Thoracic aorta (tissue), 2 donors: ENCODE results near the gene TSEN34. TPM values are rescaled to one million over a fixed set of nuclear protein-coding genes. Genes with fewer than 3 reads are reported as not detected.
"Not testable (repeated sequence)": the region's sequence is repeated elsewhere in the genome, so short reads cannot be mapped to it uniquely, and the experiment has no call there.

ENCODE experiments used
- ATAC-seq: fragments of 150-250 bp; one replicate; pipeline ENCODE4 v1.8.0; 2017; ENCODE audit warnings: low read depth; ENCODE audit not compliant: insufficient number of reproducible peaks, low FRiP score
- DNase-seq: peaks from one replicate; pipeline ENCODE4 v3.0.0-alpha.2; 2020; ENCODE audit warnings: low spot score
- H3K27ac ChIP-seq, 2 donors: fragments of 200-600 bp; sonication (generic); 1 replicate in 1 of 2; 2 replicates in 1 of 2; pipeline ENCODE4 v1.5.1; 2016; ENCODE audit warnings: mild to moderate bottlenecking in 2 of 2, moderate library complexity in 2 of 2
- H3K27me3 ChIP-seq: fragments of 200-600 bp; sonication (generic); replicated peaks from 2 replicates; pipeline ENCODE4 v1.6.0; 2016; ENCODE audit warnings: mild to moderate bottlenecking; ENCODE audit not compliant: insufficient read depth
- H3K36me3 ChIP-seq: fragments of 200-600 bp; sonication (generic); one replicate; pipeline ENCODE4 v1.5.1; 2016
- H3K4me1 ChIP-seq, 2 donors: fragments of 200-600 bp; sonication (generic); 1 replicate in 1 of 2; 2 replicates in 1 of 2; pipeline versions ENCODE4 v1.5.1 to v1.6.0; 2016; ENCODE audit warnings: low read depth in 2 of 2, mild to moderate bottlenecking in 1 of 2; ENCODE audit not compliant: control insufficient read depth in 1 of 2
- H3K4me3 ChIP-seq: fragments of 200-600 bp; sonication (generic); 2 replicates; pipeline ENCODE4 v1.5.1; 2016; ENCODE audit warnings: mild to moderate bottlenecking
- H3K9me3 ChIP-seq: fragments of 200-600 bp; sonication (generic); 2 replicates; pipeline ENCODE4 v1.5.1; 2016
- total RNA-seq, 2 donors: library from RNA; depleted of rRNA; stranded (reverse); fragments of >200 nt; gene quantifications; one replicate each; pipeline versions ENCODE4 v1.1.0 to v1.2.3, GENCODE V29; 2016
- TF ChIP-seq, protein P1 (sequence below): fragments of 200-600 bp; sonication (generic); IDR thresholded peaks from one replicate; pipeline ENCODE4 v1.5.1; 2019; ENCODE audit warnings: antibody characterized with exemption

Gene TSEN34
- total RNA-seq, 2 donors from 2014 or later: 38.5 to 60.7 TPM

DNA sequence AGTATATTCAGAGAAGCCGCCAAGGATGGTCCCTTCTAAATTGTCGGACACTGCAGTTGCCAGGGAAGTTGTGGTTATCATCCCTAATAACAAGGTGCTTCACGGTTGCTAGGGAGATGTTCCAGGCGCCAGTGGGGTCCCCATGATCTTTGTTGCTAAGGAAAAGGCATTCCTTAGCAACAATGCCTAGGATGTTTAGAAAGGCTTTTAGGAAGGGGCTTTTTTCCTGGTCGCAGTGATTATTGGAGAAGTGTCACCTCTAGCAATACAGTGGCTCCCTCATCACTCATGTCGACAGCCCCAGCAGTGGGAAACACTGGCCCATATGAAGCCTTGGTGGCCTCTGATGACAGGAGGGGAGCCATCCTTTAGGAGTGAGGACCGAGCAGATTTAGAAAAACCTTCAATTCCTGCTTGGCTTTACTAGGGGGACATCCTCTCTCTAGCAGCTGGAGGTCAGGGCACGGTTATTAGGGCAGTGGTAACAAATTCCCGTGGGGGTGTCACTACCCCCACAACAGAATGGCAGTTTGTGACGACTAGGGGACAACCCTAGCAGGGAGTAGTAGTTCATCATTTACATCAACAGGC is 11.8 kb upstream of the TSEN34 start:
- no peak for DNase-seq
- TF ChIP-seq, protein P1, sequence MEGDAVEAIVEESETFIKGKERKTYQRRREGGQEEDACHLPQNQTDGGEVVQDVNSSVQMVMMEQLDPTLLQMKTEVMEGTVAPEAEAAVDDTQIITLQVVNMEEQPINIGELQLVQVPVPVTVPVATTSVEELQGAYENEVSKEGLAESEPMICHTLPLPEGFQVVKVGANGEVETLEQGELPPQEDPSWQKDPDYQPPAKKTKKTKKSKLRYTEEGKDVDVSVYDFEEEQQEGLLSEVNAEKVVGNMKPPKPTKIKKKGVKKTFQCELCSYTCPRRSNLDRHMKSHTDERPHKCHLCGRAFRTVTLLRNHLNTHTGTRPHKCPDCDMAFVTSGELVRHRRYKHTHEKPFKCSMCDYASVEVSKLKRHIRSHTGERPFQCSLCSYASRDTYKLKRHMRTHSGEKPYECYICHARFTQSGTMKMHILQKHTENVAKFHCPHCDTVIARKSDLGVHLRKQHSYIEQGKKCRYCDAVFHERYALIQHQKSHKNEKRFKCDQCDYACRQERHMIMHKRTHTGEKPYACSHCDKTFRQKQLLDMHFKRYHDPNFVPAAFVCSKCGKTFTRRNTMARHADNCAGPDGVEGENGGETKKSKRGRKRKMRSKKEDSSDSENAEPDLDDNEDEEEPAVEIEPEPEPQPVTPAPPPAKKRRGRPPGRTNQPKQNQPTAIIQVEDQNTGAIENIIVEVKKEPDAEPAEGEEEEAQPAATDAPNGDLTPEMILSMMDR: no peak
- no peaks in the 10 kb centered on the region for H3K36me3 ChIP-seq

DNA sequence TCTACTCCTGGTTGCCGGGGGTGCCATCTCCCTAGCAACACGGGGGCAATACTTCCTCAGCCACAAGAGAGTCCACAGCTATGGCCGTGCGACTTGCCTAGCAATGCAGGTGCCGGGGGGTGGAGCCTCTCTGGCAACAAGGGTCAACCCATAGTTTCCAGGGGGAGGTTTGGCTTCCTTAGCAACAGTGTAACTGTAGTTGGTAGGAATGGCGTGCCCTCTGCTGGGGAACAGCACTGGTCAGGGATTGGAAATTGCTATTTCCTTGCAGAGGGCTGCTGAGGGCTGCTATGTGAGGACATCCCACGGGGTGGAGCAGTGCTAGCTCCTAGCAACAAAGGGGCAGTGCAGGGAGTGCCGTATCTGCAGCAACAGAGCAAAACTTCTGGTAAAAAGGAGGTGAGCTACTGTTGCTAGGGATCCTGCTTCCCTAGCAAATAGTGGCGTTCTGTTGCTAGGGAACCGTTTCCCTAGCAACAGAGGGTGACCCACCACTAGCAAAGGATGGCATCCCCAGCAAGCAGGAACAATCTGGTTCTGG is 11.1 kb upstream of the TSEN34 start:
- TF ChIP-seq, protein P1: no peak
- no peak for DNase-seq

More for the DNA sequence above, 11.8 kb upstream of the TSEN34 start:
- Histone ChIP-seq H3K27me3 (no peaks in the 10 kb centered on the region), H3K4me3 (no peak overlapping the region), H3K4me1 (no peaks in the 10 kb centered on the region), H3K27ac (no peak overlapping the region), H3K9me3 (no peaks in the 10 kb centered on the region)
- no peak for ATAC-seq

DNA sequence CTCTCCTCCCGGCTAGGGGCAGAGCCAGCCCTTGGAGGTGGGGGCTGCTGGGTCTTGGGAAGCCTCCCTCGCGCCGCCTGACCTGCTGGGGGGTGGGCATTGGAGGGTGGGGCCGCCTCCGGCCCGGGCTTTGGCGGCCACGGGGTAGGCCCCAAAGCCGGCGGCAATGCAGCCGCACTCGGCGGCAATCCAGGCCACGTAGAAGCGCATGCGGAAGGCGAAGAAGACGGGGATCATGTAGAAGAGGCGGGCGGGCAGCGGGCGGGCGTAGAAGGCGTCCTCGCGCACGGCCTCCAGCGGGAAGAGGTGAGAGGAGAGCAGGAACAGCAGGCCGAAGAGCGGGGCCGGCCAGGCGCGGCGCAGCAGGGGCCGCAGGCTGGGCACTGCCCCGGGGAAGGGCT is 10.4 kb upstream of the TSEN34 start:
- H3K36me3 ChIP-seq: no peaks in the 10 kb centered on the region
- no peak for ATAC-seq

More for the DNA sequence above, 11.1 kb upstream of the TSEN34 start:
- no peaks in the 10 kb centered on the region for H3K9me3 ChIP-seq
- no peaks in the 10 kb centered on the region for H3K27me3 ChIP-seq
- H3K27ac ChIP-seq: no peak overlapping the region
- no peaks in the 10 kb centered on the region for H3K36me3 ChIP-seq
- H3K4me1 ChIP-seq: no peaks in the 10 kb centered on the region
- ATAC-seq: no peak
- H3K4me3 ChIP-seq: no peak overlapping the region

DNA sequence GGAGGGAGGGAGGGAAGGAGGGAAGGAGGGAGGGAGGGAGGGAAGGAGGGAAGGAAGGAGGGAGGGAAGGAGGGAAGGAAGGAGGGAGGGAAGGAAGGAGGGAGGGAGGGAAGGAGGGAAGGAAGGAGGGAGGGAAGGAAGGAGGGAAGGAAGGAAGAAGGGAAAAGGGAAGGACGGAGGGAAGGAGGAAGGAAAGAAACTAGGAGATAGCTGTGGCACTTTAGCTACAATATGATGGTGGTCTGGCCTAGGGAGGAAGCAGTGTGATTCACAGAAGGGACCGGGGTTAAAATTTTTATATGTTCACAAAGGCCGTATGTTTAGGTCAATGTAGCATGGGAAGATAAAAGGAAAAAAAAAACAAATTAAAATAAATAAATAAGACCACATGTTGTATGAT is 9.2 kb upstream of the TSEN34 start:
- not testable (repeated sequence) for DNase-seq, H3K36me3 ChIP-seq, ATAC-seq, H3K4me1 ChIP-seq, H3K9me3 ChIP-seq, H3K4me3 ChIP-seq, H3K27me3 ChIP-seq, H3K27ac ChIP-seq

More for the DNA sequence above, 10.4 kb upstream of the TSEN34 start:
- Histone ChIP-seq H3K9me3 (no peaks in the 10 kb centered on the region), H3K27me3 (no peaks in the 10 kb centered on the region), H3K27ac (no peak overlapping the region), H3K4me1 (no peaks in the 10 kb centered on the region), H3K4me3 (no peak overlapping the region)
- TF ChIP-seq, protein P1: no peak
- no peak for DNase-seq

DNA sequence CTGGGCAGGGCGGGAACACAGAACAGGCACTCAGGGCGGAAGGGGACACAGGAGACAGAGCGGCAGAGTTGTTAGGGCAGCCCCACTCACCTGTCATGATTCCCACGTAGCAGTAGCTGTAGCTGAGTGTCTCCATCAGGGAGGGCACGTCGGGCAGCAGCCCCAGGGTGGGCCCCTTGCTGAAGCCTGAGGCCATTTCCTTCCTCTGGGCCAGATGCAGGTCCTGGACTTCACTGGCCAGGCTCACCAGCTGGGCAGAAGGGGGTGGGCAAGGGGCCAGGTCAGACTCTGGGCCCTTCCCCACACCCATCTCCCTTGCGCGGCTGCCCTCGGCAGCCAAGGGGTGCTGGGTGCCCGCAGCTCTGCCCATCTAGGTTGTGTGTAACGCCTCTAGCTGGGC is 7.7 kb upstream of the TSEN34 start:
- Histone ChIP-seq H3K27me3 (no peaks in the 10 kb centered on the region), H3K4me1 (peaks cover 5 to 10% of the 10 kb centered on the region in 2 donors), H3K27ac (no peak overlapping the region), H3K9me3 (no peaks in the 10 kb centered on the region), H3K36me3 (no peaks in the 10 kb centered on the region), H3K4me3 (no peak overlapping the region)
- no peak for DNase-seq
- no peak for ATAC-seq
- TF ChIP-seq, protein P1: no peak

DNA sequence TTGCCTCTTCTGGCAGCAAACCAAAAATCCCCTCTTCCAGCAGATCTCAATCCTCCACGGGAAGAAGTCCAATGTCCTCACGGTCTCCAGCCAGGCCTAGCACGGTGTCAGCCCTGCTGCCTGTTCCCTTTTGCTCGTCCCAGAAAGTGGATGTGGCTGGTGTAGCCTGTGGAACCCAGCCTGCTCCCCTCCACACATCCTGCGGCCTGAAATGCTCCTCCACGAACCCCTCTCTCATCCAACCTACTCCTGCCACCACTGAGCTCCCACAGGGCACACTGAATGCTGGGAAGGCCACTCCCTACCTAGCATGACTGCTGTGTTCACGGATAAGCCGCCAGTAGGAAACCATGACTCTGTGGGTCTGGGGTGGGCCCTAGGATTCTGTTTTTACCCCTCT is 4.8 kb upstream of the TSEN34 start:
- Histone ChIP-seq H3K27ac (no peak overlapping the region), H3K36me3 (no peaks in the 10 kb centered on the region), H3K4me1 (peaks cover 7 to 16% of the 10 kb centered on the region in 2 donors), H3K9me3 (no peaks in the 10 kb centered on the region), H3K4me3 (no peak overlapping the region), H3K27me3 (no peaks in the 10 kb centered on the region)
- TF ChIP-seq, protein P1: no peak
- ATAC-seq (no peak), DNase-seq (no peak)
